Coronary artery (tissue), 2 donors: ENCODE results near the gene B4GALNT4.
A peak's percentile ranks its signal among the peaks of the same experiment; 100 is the strongest.
"Not testable (repeated sequence)": the region's sequence is repeated elsewhere in the genome, so short reads cannot be mapped to it uniquely, and the experiment has no call there.

Experiments used
- DNase-seq: peaks from one replicate; pipeline ENCODE4 v3.0.0-alpha.2; 2017; ENCODE audit warnings: low spot score
- H3K27ac ChIP-seq, 2 donors: fragments of 200-600 bp; sonication (generic); one replicate each; pipeline ENCODE4 v1.5.1; 2016 to 2019
- H3K4me3 ChIP-seq: fragments of 200-600 bp; sonication (generic); 2 replicates; pipeline ENCODE4 v1.5.1; 2016; ENCODE audit warnings: mild to moderate bottlenecking, moderate library complexity
- CTCF ChIP-seq: fragments of 200-600 bp; sonication (generic); IDR thresholded peaks from one replicate; pipeline ENCODE4 v1.5.1; 2019; ENCODE audit warnings: antibody characterized with exemption

Gene B4GALNT4

GRCh38 chr11:337711-338110 lies 31.6 kb upstream of the B4GALNT4 start:
- Histone ChIP-seq H3K27ac (no peak overlapping the region), H3K4me3 (no peak overlapping the region)
- no peak for TF ChIP-seq CTCF
- no peak for DNase-seq

GRCh38 chr11:339963-340362 lies 29.3 kb upstream of the B4GALNT4 start:
- Histone ChIP-seq H3K27ac (no peak overlapping the region), H3K4me3 (no peak overlapping the region)
- no peak for TF ChIP-seq CTCF
- no peak for DNase-seq

- H3K4me3 ChIP-seq: no peak overlapping the region
- no peak for TF ChIP-seq CTCF
- peak overlapping the region in 1 of 2 donors; percentile 32 for H3K27ac ChIP-seq
- DNase-seq: no peak
These were observed 28.5 kb upstream of the B4GALNT4 start for GRCh38 chr11:340539-341512.

- peak overlapping the region in 1 of 2 donors; percentile 26 for H3K27ac ChIP-seq
- H3K4me3 ChIP-seq: no peak overlapping the region
- no peak for DNase-seq
- no peak for TF ChIP-seq CTCF
These were observed 27.0 kb upstream of the B4GALNT4 start for GRCh38 chr11:342328-342727.

GRCh38 chr11:344836-345578 lies 24.3 kb upstream of the B4GALNT4 start:
- Histone ChIP-seq H3K27ac (no peak overlapping the region), H3K4me3 (no peak overlapping the region)
- no peak for DNase-seq
- no peak for TF ChIP-seq CTCF

- H3K27ac ChIP-seq: no peak overlapping the region
- no peak overlapping the region for H3K4me3 ChIP-seq
- no peak for DNase-seq
- no peak for TF ChIP-seq CTCF
These were observed 22.8 kb upstream of the B4GALNT4 start for GRCh38 chr11:346529-346928.

GRCh38 chr11:349270-349954 lies 19.9 kb upstream of the B4GALNT4 start:
- H3K4me3 ChIP-seq, DNase-seq, H3K27ac ChIP-seq: not testable (repeated sequence)

- not testable (repeated sequence) for DNase-seq, H3K4me3 ChIP-seq, H3K27ac ChIP-seq
These were observed 19.1 kb upstream of the B4GALNT4 start for GRCh38 chr11:350033-350722.
